SH-SY5Y (cell line): ENCODE results near the gene GADL1.

ENCODE experiments used
- GATA2 ChIP-seq: IDR thresholded peaks from 2 replicates; pipeline ENCODE4 v1.6.1; 2011; ENCODE audit warnings: mild to moderate bottlenecking, low read depth, low read length
- GATA3 ChIP-seq: IDR thresholded peaks from 2 replicates; pipeline ENCODE4 v1.6.1; 2011; ENCODE audit warnings: low read depth, mild to moderate bottlenecking, low read length, moderate library complexity

- TF ChIP-seq GATA3 (no peak), GATA2 (no peak)
These were observed 210.7 kb downstream of the GADL1 start for GRCh38 chr3:30683769-30684168.
